Measurements from ENCODE around the gene ACSM3.

The ACSM3 gene

GRCh38 chr16:20830372-20830771 is 66.6 kb downstream of the ACSM3 start:
- TF ChIP-seq EZH2phosphoT487 (IDR thresholded peaks at IDR 0.05; ENCODE audit: low read length) (no peak), EZH2 (optimal IDR thresholded peaks at IDR 0.05; ENCODE audit: low read depth, low read length) (no peak), CTCF (IDR thresholded peaks at IDR 0.05; ENCODE audit: low read length) (no peak)
- Histone ChIP-seq H2AFZ (ENCODE audit: low read length) (no peak overlapping the region), H3K4me1 (ENCODE audit: low read length) (no peaks in the 10 kb centered on the region), H3K27ac (ENCODE audit: low read length) (no peak overlapping the region), H3K36me3 (replicated peaks; ENCODE audit: insufficient read depth, low read length) (no peaks in the 10 kb centered on the region), H3K4me2 (ENCODE audit: low read depth, low read length) (no peak overlapping the region), H3K9me2 (replicated peaks; ENCODE audit: insufficient read depth, low read length) (no peaks in the 10 kb centered on the region), H3F3A (ENCODE audit: insufficient read depth, low read length) (no peaks in the 10 kb centered on the region), H4K20me1 (ENCODE audit: insufficient read depth, low read length) (no peaks in the 10 kb centered on the region), H3K27me3 (replicated peaks; ENCODE audit: insufficient read depth, low read length) (no peaks in the 10 kb centered on the region), H3K79me2 (ENCODE audit: low read length) (no peaks in the 10 kb centered on the region), H3K9me3 (replicated peaks; ENCODE audit: insufficient read depth, low read length) (no peaks in the 10 kb centered on the region), H3K4me3 (ENCODE audit: low read length) (no peak overlapping the region), H3K9ac (ENCODE audit: low read length) (no peak overlapping the region)
- no peak for DNase-seq

GRCh38 chr16:20833086-20833485 is 69.3 kb downstream of the ACSM3 start:
- Histone ChIP-seq H3K9ac (ENCODE audit: low read length) (no peak overlapping the region), H3K9me3 (replicated peaks; ENCODE audit: insufficient read depth, low read length) (no peaks in the 10 kb centered on the region), H4K20me1 (ENCODE audit: insufficient read depth, low read length) (no peaks in the 10 kb centered on the region), H3K4me3 (ENCODE audit: low read length) (no peak overlapping the region), H3F3A (ENCODE audit: insufficient read depth, low read length) (no peaks in the 10 kb centered on the region), H3K4me1 (ENCODE audit: low read length) (no peaks in the 10 kb centered on the region), H3K4me2 (ENCODE audit: low read depth, low read length) (no peak overlapping the region), H3K9me2 (replicated peaks; ENCODE audit: insufficient read depth, low read length) (no peaks in the 10 kb centered on the region), H2AFZ (ENCODE audit: low read length) (no peak overlapping the region), H3K36me3 (replicated peaks; ENCODE audit: insufficient read depth, low read length) (no peaks in the 10 kb centered on the region), H3K27ac (ENCODE audit: low read length) (no peak overlapping the region), H3K79me2 (ENCODE audit: low read length) (no peaks in the 10 kb centered on the region), H3K27me3 (replicated peaks; ENCODE audit: insufficient read depth, low read length) (no peaks in the 10 kb centered on the region)
- DNase-seq = no peak
- TF ChIP-seq EZH2 (optimal IDR thresholded peaks at IDR 0.05; ENCODE audit: low read depth, low read length) = no peak
- no peak for TF ChIP-seq CTCF (IDR thresholded peaks at IDR 0.05; ENCODE audit: low read length)
- no peak for TF ChIP-seq EZH2phosphoT487 (IDR thresholded peaks at IDR 0.05; ENCODE audit: low read length)

- Histone ChIP-seq H3K27ac (ENCODE audit: low read length) (no peak overlapping the region), H2AFZ (ENCODE audit: low read length) (no peak overlapping the region), H3K36me3 (replicated peaks; ENCODE audit: insufficient read depth, low read length) (no peaks in the 10 kb centered on the region), H4K20me1 (ENCODE audit: insufficient read depth, low read length) (no peaks in the 10 kb centered on the region), H3F3A (ENCODE audit: insufficient read depth, low read length) (no peaks in the 10 kb centered on the region), H3K27me3 (replicated peaks; ENCODE audit: insufficient read depth, low read length) (no peaks in the 10 kb centered on the region), H3K79me2 (ENCODE audit: low read length) (no peaks in the 10 kb centered on the region), H3K4me3 (ENCODE audit: low read length) (no peak overlapping the region), H3K4me1 (ENCODE audit: low read length) (peaks cover 4% of the 10 kb centered on the region; the same call in 1 of the 2 replicates), H3K9ac (ENCODE audit: low read length) (no peak overlapping the region), H3K9me2 (replicated peaks; ENCODE audit: insufficient read depth, low read length) (no peaks in the 10 kb centered on the region), H3K9me3 (replicated peaks; ENCODE audit: insufficient read depth, low read length) (no peaks in the 10 kb centered on the region), H3K4me2 (ENCODE audit: low read depth, low read length) (no peak overlapping the region)
- no peak for DNase-seq
- TF ChIP-seq EZH2phosphoT487 (IDR thresholded peaks at IDR 0.05; ENCODE audit: low read length) = no peak
Measured at GRCh38 chr16:20838240-20838639, 74.4 kb downstream of the ACSM3 start.

GRCh38 chr16:20839504-20839903 is 75.7 kb downstream of the ACSM3 start:
- H3K4me1 ChIP-seq (ENCODE audit: low read length) = peaks cover 4% of the 10 kb centered on the region; the same call in 1 of the 2 replicates
- H3K9ac ChIP-seq (ENCODE audit: low read length) = no peak overlapping the region
- H3K4me3 ChIP-seq (ENCODE audit: low read length) = no peak overlapping the region
- TF ChIP-seq CTCF (IDR thresholded peaks at IDR 0.05; ENCODE audit: low read length) (no peak), EZH2phosphoT487 (IDR thresholded peaks at IDR 0.05; ENCODE audit: low read length) (no peak), EZH2 (optimal IDR thresholded peaks at IDR 0.05; ENCODE audit: low read depth, low read length) (no peak)
- H4K20me1 ChIP-seq (ENCODE audit: insufficient read depth, low read length) = no peaks in the 10 kb centered on the region
- H3K9me2 ChIP-seq (replicated peaks; ENCODE audit: insufficient read depth, low read length) = no peaks in the 10 kb centered on the region
- H2AFZ ChIP-seq (ENCODE audit: low read length) = no peak overlapping the region
- H3K27me3 ChIP-seq (replicated peaks; ENCODE audit: insufficient read depth, low read length) = no peaks in the 10 kb centered on the region
- no peak for DNase-seq
- H3K27ac ChIP-seq (ENCODE audit: low read length) = no peak overlapping the region
- no peak overlapping the region for H3K4me2 ChIP-seq (ENCODE audit: low read depth, low read length)
- H3K79me2 ChIP-seq (ENCODE audit: low read length) = no peaks in the 10 kb centered on the region
- no peaks in the 10 kb centered on the region for H3F3A ChIP-seq (ENCODE audit: insufficient read depth, low read length)
- H3K9me3 ChIP-seq (replicated peaks; ENCODE audit: insufficient read depth, low read length) = no peaks in the 10 kb centered on the region
- no peaks in the 10 kb centered on the region for H3K36me3 ChIP-seq (replicated peaks; ENCODE audit: insufficient read depth, low read length)
